ENCODE data around the gene KRTAP5-6.

Gene KRTAP5-6

DNA sequence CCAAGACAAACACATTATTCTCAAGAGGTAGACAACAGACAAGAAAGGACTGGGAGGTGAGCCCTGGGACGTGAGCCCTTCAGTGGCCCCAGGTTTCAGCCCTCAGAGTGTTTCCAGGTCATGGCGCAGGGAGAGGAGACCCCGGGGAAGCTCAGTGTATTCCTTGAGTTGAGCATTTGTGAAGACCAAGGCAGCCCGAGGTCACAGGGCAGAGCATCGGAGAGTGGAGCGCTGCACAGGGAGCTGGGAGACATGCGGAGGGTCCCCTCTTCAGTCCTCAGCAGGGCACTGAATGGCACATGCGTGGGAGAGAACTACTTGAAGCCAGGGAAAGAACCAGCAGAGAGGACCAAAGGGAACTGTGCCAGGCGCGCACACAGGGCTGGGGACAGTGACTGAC, 11.7 kb downstream of the KRTAP5-6 start:
- Histone ChIP-seq H3K36me3 (ENCODE audit: control insufficient read depth in 1 of 2, insufficient read depth in 2 of 2, low read depth in 1 of 2, low read length in 2 of 2) (no peaks in the 10 kb centered on the region), H2AFZ (ENCODE audit: low read depth, low read length) (no peak overlapping the region), H3K9me3 (ENCODE audit: control insufficient read depth, low read length) (no peaks in the 10 kb centered on the region), H3K27me3 (ENCODE audit: control insufficient read depth in 1 of 2, insufficient read depth in 1 of 2, low read length in 2 of 2) (peaks cover 20 to 73% of the 10 kb centered on the region in 2 experiments), H3K4me2 (ENCODE audit: low read length, poor library complexity, severe bottlenecking) (no peak overlapping the region), H4K91ac (ENCODE audit: low read length) (no peak overlapping the region), H2BK120ac (ENCODE audit: low read depth, low read length) (no peak overlapping the region), H2BK15ac (ENCODE audit: low read depth, poor library complexity, severe bottlenecking) (no peak overlapping the region), H3K79me1 (replicated peaks; ENCODE audit: low read length, poor library complexity, severe bottlenecking) (no peaks in the 10 kb centered on the region), H3K23ac (ENCODE audit: low read length in 2 of 2) (no peak overlapping the region), H3K9ac (ENCODE audit: low read length) (no peak overlapping the region), H3K27ac (ENCODE audit: low read length, poor library complexity, severe bottlenecking) (no peak overlapping the region), H3K4ac (ENCODE audit: low read depth in 1 of 2, low read length in 2 of 2) (no peak overlapping the region), H3K18ac (ENCODE audit: low read depth in 1 of 2, low read length in 2 of 2) (no peak overlapping the region), H4K8ac (ENCODE audit: low read length) (no peak overlapping the region), H2BK12ac (ENCODE audit: low read length in 2 of 2) (no peak overlapping the region), H2BK5ac (ENCODE audit: low read depth, low read length, poor library complexity, severe bottlenecking) (no peak overlapping the region), H3K4me1 (ENCODE audit: control insufficient read depth, insufficient read depth, low read depth, low read length) (peaks cover 14% of the 10 kb centered on the region), H2AK5ac (ENCODE audit: low read length, severe bottlenecking) (no peak overlapping the region), H3K4me3 (ENCODE audit: insufficient read depth in 1 of 2, low read depth in 1 of 2, low read length in 2 of 2) (no peak overlapping the region), H3K14ac (ENCODE audit: low read length in 2 of 2) (no peak overlapping the region)
- DNase-seq: no peak
- WGBS: 87% methylated on average over 8 of the region's 10 CpGs

DNA sequence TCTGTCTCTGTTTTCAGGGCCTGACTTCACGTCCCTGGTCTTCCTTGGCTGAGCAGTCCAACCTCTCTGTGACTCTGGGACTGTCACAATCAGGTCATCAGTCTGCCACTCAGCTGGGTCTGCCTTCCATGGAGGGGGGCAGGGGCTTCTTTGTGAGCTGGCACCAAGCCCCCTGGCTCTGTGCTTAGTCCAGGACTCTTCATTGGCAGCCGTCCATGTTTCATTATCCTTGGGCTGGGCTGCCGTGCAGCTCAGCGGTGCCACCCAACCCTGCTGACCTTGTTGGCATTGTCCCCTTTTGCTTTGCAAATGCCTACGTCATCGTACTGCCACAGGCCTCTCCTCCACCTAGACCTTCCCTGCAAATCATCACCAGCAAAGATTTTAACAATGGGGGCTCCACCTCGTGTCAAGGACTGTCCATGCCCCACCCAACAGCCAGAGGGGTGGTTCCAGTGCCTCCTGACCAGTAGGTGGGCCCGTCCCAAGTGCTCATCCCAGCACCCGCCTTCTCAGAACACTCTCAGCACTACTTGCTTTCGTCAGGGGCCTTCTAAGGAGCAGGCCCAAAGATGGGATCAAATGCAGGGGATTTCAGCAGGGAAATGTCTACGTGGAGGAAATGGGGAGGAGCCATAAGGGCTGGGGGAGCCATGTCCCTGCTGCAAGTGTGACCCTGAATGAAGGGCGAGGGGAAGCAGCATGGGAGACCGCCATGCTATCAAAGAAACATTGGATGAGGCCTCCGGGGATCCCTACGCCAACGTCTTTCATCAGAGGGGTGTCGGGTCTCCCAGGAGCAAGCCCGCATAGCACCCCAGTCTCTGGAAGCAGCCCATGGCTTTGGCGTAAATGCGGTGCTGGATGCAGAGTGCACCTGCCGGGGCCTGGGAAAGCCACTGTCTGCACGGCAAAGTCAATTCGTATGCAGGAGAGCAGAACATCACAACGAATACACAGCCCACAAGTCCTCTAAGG, 18.2 kb downstream of the KRTAP5-6 start:
- H3K4me3 ChIP-seq (ENCODE audit: insufficient read depth in 1 of 2, low read depth in 1 of 2, low read length in 2 of 2): no peak overlapping the region
- no peak overlapping the region for H3K23ac ChIP-seq (ENCODE audit: low read length in 2 of 2)
- no peaks in the 10 kb centered on the region for H3K36me3 ChIP-seq (ENCODE audit: control insufficient read depth in 1 of 2, insufficient read depth in 2 of 2, low read depth in 1 of 2, low read length in 2 of 2)
- H3K4me1 ChIP-seq (ENCODE audit: control insufficient read depth, insufficient read depth, low read depth, low read length): no peaks in the 10 kb centered on the region
- H2BK120ac ChIP-seq (ENCODE audit: low read depth, low read length): no peak overlapping the region
- no peak overlapping the region for H2BK5ac ChIP-seq (ENCODE audit: low read depth, low read length, poor library complexity, severe bottlenecking)
- H3K4ac ChIP-seq (ENCODE audit: low read depth in 1 of 2, low read length in 2 of 2): no peak overlapping the region
- peaks cover 22 to 60% of the 10 kb centered on the region in 2 experiments for H3K27me3 ChIP-seq (ENCODE audit: control insufficient read depth in 1 of 2, insufficient read depth in 1 of 2, low read length in 2 of 2)
- no peak overlapping the region for H2BK12ac ChIP-seq (ENCODE audit: low read length in 2 of 2)
- no peak overlapping the region for H4K91ac ChIP-seq (ENCODE audit: low read length)
- no peak overlapping the region for H3K18ac ChIP-seq (ENCODE audit: low read depth in 1 of 2, low read length in 2 of 2)
- no peak overlapping the region for H4K8ac ChIP-seq (ENCODE audit: low read length)
- no peaks in the 10 kb centered on the region for H3K79me1 ChIP-seq (replicated peaks; ENCODE audit: low read length, poor library complexity, severe bottlenecking)
- DNase-seq: no peak
- no peak overlapping the region for H2AFZ ChIP-seq (ENCODE audit: low read depth, low read length)
- H3K14ac ChIP-seq (ENCODE audit: low read length in 2 of 2): no peak overlapping the region
- H3K4me2 ChIP-seq (ENCODE audit: low read length, poor library complexity, severe bottlenecking): no peak overlapping the region
- WGBS: 83% methylated on average over 24 of the region's 24 CpGs
- H3K9me3 ChIP-seq (ENCODE audit: control insufficient read depth, low read length): no peaks in the 10 kb centered on the region
- no peak overlapping the region for H2AK5ac ChIP-seq (ENCODE audit: low read length, severe bottlenecking)
- H2BK15ac ChIP-seq (ENCODE audit: low read depth, poor library complexity, severe bottlenecking): no peak overlapping the region
- H3K9ac ChIP-seq (ENCODE audit: low read length): no peak overlapping the region
- H3K27ac ChIP-seq (ENCODE audit: low read length, poor library complexity, severe bottlenecking): no peak overlapping the region

DNA sequence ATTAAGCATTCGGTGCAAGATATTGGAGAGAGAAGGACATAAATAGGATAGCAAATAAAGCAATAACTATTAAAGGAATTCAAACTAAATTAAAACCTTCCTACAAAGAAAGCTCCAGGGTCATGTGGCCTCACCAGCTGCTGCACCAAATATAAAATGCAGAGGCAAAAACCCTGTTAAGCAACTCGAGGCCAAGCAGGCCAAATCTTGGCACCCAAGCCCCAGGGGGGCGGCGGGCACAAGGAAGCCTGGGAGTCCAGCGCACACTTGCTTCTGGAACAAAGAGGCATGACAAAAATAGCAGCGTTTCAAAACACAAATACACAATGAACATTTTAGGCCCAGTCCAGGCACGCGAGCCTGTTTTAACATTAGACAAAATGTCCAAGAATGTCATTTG, 20.8 kb downstream of the KRTAP5-6 start:
- Histone ChIP-seq H3K14ac (ENCODE audit: low read length in 2 of 2) (no peak overlapping the region), H3K9me3 (ENCODE audit: control insufficient read depth, low read length) (no peaks in the 10 kb centered on the region), H4K8ac (ENCODE audit: low read length) (no peak overlapping the region), H3K4me2 (ENCODE audit: low read length, poor library complexity, severe bottlenecking) (no peak overlapping the region), H2AFZ (ENCODE audit: low read depth, low read length) (no peak overlapping the region), H3K4me1 (ENCODE audit: control insufficient read depth, insufficient read depth, low read depth, low read length) (no peaks in the 10 kb centered on the region), H2BK120ac (ENCODE audit: low read depth, low read length) (no peak overlapping the region), H3K27me3 (ENCODE audit: control insufficient read depth in 1 of 2, insufficient read depth in 1 of 2, low read length in 2 of 2) (peaks cover 19 to 63% of the 10 kb centered on the region in 2 experiments), H3K9ac (ENCODE audit: low read length) (no peak overlapping the region), H3K27ac (ENCODE audit: low read length, poor library complexity, severe bottlenecking) (no peak overlapping the region), H3K4ac (ENCODE audit: low read depth in 1 of 2, low read length in 2 of 2) (no peak overlapping the region), H2BK12ac (ENCODE audit: low read length in 2 of 2) (no peak overlapping the region), H2BK5ac (ENCODE audit: low read depth, low read length, poor library complexity, severe bottlenecking) (no peak overlapping the region), H4K91ac (ENCODE audit: low read length) (no peak overlapping the region), H2BK15ac (ENCODE audit: low read depth, poor library complexity, severe bottlenecking) (no peak overlapping the region), H3K79me1 (replicated peaks; ENCODE audit: low read length, poor library complexity, severe bottlenecking) (no peaks in the 10 kb centered on the region), H3K23ac (ENCODE audit: low read length in 2 of 2) (no peak overlapping the region), H3K4me3 (ENCODE audit: insufficient read depth in 1 of 2, low read depth in 1 of 2, low read length in 2 of 2) (no peak overlapping the region), H3K36me3 (ENCODE audit: control insufficient read depth in 1 of 2, insufficient read depth in 2 of 2, low read depth in 1 of 2, low read length in 2 of 2) (no peaks in the 10 kb centered on the region), H3K18ac (ENCODE audit: low read depth in 1 of 2, low read length in 2 of 2) (no peak overlapping the region), H2AK5ac (ENCODE audit: low read length, severe bottlenecking) (no peak overlapping the region)
- no peak for DNase-seq
- 90% methylated on average over 7 of the region's 8 CpGs for WGBS

DNA sequence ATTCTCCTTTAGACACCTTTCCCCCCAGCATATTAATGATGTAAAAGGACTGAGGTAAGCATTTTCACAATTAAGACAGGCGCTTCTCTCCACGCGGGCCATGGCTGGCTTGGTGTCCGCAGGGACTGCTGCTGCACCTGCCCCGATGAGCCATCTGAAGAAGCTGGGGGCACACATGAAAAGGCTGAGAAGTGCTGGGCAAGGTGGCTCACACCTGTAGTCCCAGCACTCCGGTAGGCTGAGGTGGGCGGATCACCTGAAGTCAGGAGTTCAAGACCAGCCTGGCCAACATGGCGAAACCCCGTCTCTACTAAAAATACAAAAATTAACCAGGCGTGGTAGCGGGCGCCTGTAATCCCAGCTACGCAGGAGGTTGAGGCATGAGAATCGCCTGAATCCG, 21.3 kb downstream of the KRTAP5-6 start:
- no peaks in the 10 kb centered on the region for H3K4me1 ChIP-seq (ENCODE audit: control insufficient read depth, insufficient read depth, low read depth, low read length)
- H3K4me2 ChIP-seq (ENCODE audit: low read length, poor library complexity, severe bottlenecking): no peak overlapping the region
- H3K36me3 ChIP-seq (ENCODE audit: control insufficient read depth in 1 of 2, insufficient read depth in 2 of 2, low read depth in 1 of 2, low read length in 2 of 2): no peaks in the 10 kb centered on the region
- no peak overlapping the region for H3K18ac ChIP-seq (ENCODE audit: low read depth in 1 of 2, low read length in 2 of 2)
- H3K9ac ChIP-seq (ENCODE audit: low read length): no peak overlapping the region
- no peak overlapping the region for H2BK12ac ChIP-seq (ENCODE audit: low read length in 2 of 2)
- H4K91ac ChIP-seq (ENCODE audit: low read length): no peak overlapping the region
- H2BK5ac ChIP-seq (ENCODE audit: low read depth, low read length, poor library complexity, severe bottlenecking): no peak overlapping the region
- H3K4ac ChIP-seq (ENCODE audit: low read depth in 1 of 2, low read length in 2 of 2): no peak overlapping the region
- no peak overlapping the region for H2AFZ ChIP-seq (ENCODE audit: low read depth, low read length)
- WGBS: 97% methylated on average over 15 of the region's 15 CpGs
- H3K27me3 ChIP-seq (ENCODE audit: control insufficient read depth in 1 of 2, insufficient read depth in 1 of 2, low read length in 2 of 2): peaks cover 19 to 66% of the 10 kb centered on the region in 2 experiments
- no peak overlapping the region for H3K4me3 ChIP-seq (ENCODE audit: insufficient read depth in 1 of 2, low read depth in 1 of 2, low read length in 2 of 2)
- no peak overlapping the region for H3K14ac ChIP-seq (ENCODE audit: low read length in 2 of 2)
- H3K23ac ChIP-seq (ENCODE audit: low read length in 2 of 2): no peak overlapping the region
- DNase-seq: no peak
- no peaks in the 10 kb centered on the region for H3K79me1 ChIP-seq (replicated peaks; ENCODE audit: low read length, poor library complexity, severe bottlenecking)
- no peak overlapping the region for H2BK15ac ChIP-seq (ENCODE audit: low read depth, poor library complexity, severe bottlenecking)
- no peak overlapping the region for H2AK5ac ChIP-seq (ENCODE audit: low read length, severe bottlenecking)
- H3K27ac ChIP-seq (ENCODE audit: low read length, poor library complexity, severe bottlenecking): no peak overlapping the region
- H2BK120ac ChIP-seq (ENCODE audit: low read depth, low read length): no peak overlapping the region
- no peaks in the 10 kb centered on the region for H3K9me3 ChIP-seq (ENCODE audit: control insufficient read depth, low read length)
- H4K8ac ChIP-seq (ENCODE audit: low read length): no peak overlapping the region
